NOMO-1 treated with DMSO at 0.1 percent for 48 hours (cell line): ENCODE data around the gene CTBP1.
"Not testable (repeated sequence)": the region's sequence is repeated elsewhere in the genome, so short reads cannot be mapped to it uniquely, and the experiment has no call there.

ENCODE experiments used
- DNase-seq: peaks from one replicate; lab custom pipeline; 2025; ENCODE audit not compliant: unreplicated experiment; lab: John Stamatoyannopoulos, UW

The CTBP1 gene

DNA sequence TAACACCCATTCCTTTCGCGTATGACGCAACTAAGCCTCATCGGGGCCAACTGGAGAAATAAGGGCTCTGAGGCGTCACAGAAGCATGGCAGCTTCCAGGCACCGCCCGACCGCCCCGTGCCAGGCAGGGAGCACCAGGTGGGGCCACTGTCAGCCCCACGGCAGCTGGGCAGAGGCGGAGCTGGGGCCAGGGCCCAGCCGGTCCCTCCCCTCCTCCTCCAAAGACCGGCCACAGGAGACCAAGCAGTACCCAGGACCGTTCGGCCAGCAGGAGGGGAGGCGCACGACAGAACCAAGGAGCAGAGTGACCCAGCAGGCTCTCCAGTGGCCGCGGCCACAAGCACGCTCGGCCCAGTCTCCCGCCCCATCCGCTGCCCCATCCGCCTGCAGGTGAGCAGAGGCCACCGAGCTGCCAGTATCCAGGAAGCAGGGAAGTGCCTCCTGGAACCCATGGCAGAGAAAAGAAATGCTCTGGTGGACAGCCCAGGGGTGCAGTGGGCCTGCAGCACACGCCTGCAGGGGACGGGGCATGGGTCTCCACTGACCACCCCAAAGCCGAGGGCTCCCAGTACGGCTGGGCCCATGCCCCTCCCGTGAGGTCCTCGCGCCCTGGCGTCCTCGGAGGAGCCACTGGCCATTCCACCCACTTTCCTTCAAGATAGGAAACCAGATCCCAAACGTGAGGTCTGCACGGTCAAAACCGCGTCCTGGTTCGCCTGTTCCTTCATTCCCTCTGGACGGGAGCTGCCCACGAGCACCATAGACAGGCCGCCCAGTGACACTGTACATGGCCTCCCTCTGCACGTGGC is 9.6 kb downstream of the CTBP1 start:
- DNase-seq, result no peak

DNA sequence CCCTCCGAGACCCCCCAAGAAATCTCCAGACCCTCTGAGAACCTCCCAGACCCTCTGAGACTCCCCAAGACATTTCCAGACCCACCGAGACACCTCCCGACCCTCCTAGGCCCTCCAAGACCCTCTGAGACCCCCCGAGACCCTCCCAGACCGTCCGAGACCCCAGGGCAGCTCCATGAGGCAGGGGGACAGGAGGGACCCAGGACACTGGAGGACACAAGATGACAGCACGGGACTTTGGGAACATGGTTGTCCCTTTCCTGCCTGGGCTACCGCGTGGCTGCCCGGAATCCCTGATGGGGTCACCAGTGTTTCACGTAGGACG is 10.3 kb downstream of the CTBP1 start:
- DNase-seq, result no peak

GRCh38 chr4:1237981-1238675 is 10.8 kb downstream of the CTBP1 start:
- no peak for DNase-seq

- not testable (repeated sequence) for DNase-seq
Measured at GRCh38 chr4:1237261-1237660, 11.7 kb downstream of the CTBP1 start.

- not testable (repeated sequence) for DNase-seq
Measured at GRCh38 chr4:1236836-1237235, 12.1 kb downstream of the CTBP1 start.

- DNase-seq, result no peak
Measured at GRCh38 chr4:1236103-1236641, 12.8 kb downstream of the CTBP1 start.

DNA sequence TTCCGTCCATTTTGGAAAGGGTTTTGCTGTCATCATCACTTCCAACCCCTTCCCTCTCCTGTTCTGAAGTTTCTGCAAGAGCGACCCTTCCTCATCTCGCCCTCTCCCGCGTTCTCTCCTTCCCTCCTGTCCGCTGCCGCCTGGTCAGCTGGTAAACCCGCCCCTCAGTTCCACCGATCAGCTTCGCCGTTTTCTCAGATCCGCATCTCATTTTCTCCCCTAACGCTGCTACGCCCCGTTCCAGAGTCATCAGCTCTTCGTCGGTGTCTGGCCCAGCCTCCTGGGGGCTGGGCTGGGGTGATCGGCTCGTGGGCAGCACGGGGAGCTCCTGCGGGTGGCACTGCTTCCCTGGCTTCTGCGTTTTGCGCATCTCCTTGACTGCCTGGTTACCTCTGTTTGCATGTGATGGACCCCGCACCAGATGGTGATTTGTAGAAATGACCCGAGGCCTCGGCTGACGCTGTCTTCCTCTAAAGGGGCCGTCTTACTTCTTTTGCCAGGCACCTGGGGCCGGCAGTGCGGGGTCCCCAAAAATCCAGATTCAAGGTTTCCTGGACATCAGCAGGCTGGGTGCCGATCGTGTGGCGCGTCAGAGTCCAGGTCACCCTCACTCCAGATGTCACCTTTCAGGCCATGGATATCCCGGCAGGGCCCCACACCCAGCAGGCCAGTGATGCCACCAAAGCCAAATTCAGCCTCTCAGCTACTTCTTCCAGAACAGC is 13.4 kb downstream of the CTBP1 start:
- DNase-seq, result no peak

DNA sequence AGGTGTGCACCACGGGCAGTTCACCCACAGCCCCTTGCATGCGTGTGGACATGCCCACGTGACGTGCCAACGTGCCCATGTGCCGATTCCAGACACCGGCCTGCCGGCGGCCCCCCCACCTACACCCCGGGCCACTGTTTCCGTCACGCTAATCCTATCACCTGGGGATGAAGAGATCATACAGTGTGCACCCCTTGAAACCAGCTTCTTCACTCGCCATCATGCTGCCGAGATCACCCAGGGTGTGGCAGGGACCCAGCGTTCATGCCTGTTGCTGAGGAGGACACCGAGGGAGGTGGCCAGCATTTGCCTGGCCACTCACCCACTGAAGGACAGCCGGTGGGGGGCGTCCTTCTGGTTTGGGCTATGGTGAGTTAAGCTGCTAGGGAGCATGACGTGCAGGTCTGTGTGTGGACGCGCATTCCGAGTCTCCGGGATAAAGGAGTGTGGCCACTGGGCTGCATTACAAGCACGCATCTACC is 14.1 kb downstream of the CTBP1 start:
- DNase-seq, result no peak

DNA sequence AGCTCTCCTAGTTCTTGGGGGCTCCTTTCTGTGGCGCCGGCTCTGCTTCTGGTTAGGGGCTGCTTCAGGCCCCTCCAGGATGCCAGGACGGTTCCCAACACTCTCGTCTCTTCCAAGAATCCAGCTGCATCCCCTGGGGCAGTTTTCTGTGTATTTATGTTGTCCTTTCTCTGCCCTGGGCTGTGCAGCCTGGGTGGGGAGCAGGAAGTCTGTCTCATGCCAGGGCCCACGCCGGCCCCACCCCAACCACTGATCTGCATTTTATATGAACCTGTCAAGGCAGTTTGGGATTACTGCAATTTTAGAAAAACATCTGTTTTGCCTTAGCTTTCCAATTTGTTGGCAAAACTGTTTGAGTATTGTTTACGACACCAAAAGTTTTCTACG is 14.6 kb downstream of the CTBP1 start:
- DNase-seq, result no peak

- DNase-seq, result no peak
Measured at GRCh38 chr4:1233641-1234308, 15.2 kb downstream of the CTBP1 start.

DNA sequence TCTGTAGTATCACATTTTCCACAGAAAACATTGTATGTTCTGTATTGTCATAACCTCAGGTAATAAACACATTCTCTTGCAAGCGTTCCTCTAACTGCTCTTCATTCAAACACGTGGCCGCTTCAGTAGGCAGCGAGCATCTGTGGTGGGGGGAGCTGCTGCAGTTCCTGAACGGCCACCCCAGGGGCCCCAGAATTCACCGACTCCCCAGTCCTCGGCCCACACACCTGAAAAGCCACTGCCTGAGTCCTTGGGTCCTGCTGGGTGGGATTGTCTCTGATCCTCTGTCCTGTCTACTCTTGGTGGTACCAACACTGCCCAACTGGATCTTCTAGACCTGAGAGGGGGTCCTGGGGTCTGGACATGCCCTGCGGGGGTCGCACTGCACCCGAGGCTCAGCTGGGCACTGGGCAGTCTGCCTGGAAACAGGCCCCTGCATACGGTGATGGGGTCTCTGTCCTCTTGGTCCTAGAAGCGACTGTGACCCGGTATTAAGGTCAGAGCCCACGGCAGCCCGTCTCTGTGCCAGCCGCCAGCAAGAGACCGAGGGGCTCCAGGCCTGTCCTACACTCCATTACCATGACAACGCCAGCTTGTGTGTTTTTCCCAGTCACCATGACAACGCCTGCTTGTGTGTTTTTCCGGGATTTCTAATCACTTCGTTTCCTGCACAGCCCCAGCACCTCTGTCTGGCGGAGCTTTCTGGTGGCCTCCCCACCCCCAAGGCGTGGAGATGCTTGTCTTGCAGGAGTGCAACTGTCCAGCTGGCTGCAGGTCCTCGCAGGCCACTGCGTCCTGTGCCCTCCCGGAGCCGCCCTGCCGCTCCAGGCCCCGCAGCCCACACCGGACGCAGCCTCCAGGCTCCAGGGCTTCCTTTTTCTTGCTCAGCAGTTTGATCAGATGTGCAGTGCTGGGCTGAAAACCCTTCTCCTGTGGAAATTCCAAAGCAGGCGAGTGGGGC is 16.0 kb downstream of the CTBP1 start:
- no peak for DNase-seq

DNA sequence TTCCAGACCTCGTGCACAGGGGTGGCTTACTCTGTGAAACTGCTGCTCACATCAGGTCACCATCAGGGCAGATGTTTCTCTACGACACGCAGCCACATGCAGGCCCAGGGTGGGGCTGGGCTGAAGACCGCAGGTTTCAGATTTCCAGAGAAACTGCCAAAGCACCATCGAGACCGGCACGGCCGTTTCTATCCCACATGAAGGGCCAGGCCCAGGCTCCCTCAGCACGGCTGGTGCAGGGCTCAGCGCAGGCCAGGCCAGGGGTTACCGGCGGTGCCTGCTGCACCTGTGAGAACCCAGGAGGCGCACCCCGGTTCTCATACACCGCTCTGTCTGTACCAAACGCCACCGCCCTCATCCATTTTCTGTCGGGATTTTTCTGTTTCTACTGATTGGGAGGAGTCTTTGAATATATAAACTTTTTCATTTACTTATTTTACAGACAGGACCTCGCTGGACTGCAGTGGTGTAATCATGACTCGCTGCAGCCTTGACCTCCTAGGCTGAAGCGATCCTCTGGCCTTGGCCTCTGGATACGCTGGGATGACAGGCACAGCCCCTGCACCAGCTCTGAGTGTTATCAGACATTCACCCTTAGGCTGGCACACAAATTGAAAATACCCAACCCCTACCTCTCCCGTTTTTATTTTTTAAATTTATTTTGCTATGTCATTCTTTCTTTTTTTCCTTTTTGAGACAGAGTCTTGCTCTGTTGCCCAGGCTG is 17.1 kb downstream of the CTBP1 start:
- DNase-seq, result no peak

GRCh38 chr4:1230971-1231636 is 17.8 kb downstream of the CTBP1 start:
- DNase-seq, result no peak

- no peak for DNase-seq
Measured at GRCh38 chr4:1230316-1230715, 18.6 kb downstream of the CTBP1 start.

- no peak for DNase-seq
Measured at GRCh38 chr4:1229117-1229849, 19.6 kb downstream of the CTBP1 start.

GRCh38 chr4:1227816-1228215 is 21.1 kb downstream of the CTBP1 start:
- DNase-seq, result peak; percentile 4

DNA sequence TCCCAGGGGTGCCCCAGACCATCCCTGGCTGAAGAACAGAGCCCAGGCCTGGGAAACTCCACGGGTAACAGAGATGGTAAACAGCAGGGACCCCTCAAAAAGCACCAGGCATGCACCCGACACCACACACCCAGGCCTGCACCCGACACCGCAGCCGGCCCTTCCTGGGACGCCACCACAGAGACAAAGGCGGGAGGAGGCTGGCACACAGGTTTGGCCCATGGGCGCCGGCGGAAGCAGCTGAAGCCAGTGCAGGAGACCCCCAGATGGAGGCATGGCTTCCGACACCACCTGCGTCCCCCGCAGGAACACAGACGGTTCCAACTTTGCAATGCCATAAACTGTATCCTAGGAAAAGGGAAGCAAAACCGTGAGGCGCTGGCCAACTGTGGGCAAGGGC is 22.3 kb downstream of the CTBP1 start:
- no peak for DNase-seq

DNA sequence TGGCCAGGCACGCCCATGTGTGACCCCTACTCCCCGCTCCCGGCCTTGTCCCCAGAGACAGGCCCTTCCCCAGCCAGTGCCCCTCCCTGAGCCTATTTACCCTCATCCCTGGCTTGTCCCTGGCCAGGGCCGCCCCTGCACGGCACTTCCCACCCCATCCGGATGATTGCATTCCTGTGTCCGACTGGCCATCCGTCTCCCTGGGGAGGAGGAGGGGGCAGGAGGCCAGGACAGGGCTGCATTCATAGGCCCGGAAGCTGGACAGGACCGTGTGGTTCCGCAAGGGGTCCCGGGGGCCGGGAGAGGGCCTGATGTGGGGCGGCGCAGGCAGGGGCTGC is 22.8 kb downstream of the CTBP1 start:
- no peak for DNase-seq
